ENCODE data around the gene TMEM120A.

DNA sequence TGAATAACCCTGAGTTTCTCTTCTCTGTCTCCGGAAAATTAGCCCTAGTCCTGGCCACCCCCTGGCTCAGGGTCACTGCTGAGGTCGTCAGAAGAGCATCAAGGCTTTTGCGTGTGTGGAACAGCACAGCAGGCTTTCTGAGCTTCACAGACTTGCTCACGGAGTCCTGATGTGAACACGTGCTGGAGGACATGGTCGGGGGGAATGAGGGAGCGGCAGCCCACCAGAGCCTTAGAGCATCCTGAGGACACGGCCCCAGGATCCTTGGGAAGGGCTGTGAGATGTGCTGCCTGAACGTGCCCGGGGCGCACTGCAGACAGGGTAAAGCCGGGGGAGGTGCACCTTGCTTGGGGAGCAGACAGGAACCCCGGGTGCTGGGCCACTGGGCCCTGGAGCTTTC is 28.8 kb downstream of the TMEM120A start:
- TF ChIP-seq, protein P1, sequence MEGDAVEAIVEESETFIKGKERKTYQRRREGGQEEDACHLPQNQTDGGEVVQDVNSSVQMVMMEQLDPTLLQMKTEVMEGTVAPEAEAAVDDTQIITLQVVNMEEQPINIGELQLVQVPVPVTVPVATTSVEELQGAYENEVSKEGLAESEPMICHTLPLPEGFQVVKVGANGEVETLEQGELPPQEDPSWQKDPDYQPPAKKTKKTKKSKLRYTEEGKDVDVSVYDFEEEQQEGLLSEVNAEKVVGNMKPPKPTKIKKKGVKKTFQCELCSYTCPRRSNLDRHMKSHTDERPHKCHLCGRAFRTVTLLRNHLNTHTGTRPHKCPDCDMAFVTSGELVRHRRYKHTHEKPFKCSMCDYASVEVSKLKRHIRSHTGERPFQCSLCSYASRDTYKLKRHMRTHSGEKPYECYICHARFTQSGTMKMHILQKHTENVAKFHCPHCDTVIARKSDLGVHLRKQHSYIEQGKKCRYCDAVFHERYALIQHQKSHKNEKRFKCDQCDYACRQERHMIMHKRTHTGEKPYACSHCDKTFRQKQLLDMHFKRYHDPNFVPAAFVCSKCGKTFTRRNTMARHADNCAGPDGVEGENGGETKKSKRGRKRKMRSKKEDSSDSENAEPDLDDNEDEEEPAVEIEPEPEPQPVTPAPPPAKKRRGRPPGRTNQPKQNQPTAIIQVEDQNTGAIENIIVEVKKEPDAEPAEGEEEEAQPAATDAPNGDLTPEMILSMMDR (conservative IDR thresholded peaks at IDR 0.05; ENCODE audit: low read depth, low read length) = no peak
- TF ChIP-seq EZH2 (IDR thresholded peaks at IDR 0.05; ENCODE audit: borderline replicate concordance, low read depth, low read length, poor library complexity, severe bottlenecking) = no peak

All from A673 (cell line).